ENCODE data around the gene AMOTL2.

Gene AMOTL2

DNA sequence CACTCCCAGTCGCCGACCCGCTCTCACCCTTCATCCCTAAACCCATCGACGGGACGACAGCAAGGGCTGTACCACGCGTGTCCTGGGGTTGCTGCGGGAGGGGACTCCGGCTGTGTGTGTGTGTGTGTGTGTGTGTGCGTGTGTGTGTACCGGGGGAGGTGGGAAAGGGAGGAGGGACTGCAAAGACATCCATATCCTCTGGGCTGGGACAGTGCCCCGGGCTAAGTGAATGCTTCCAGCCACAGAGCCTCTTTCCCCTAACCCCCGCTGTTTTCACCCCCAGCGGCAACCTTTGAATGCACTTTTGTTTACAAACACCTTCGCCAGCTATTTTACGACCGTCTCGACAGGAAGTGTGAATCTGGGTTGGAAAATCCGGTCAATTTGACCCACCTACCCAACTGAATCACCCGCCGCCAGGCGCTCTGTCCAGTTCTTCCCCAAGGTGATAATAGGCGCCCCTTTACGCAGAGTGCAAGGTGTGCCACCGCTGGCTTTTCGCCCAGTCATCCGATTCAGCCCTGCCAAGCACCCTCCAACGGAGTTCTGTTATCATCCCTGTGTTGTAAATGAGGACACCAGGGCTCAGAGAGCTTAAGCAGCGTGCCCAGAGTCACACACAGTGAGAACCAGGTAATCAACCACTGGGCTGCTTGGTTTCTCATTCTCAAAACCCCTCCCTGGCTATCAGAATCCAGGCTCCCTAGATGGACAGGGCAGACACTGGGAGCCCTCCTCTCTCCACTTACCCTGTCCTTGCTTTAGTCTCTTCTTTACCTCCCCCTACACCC, 739 bp upstream of the AMOTL2 start:
- no peak for DNase-seq (ENCODE audit: extremely low read depth, low read depth)
- TF ChIP-seq, protein P1, sequence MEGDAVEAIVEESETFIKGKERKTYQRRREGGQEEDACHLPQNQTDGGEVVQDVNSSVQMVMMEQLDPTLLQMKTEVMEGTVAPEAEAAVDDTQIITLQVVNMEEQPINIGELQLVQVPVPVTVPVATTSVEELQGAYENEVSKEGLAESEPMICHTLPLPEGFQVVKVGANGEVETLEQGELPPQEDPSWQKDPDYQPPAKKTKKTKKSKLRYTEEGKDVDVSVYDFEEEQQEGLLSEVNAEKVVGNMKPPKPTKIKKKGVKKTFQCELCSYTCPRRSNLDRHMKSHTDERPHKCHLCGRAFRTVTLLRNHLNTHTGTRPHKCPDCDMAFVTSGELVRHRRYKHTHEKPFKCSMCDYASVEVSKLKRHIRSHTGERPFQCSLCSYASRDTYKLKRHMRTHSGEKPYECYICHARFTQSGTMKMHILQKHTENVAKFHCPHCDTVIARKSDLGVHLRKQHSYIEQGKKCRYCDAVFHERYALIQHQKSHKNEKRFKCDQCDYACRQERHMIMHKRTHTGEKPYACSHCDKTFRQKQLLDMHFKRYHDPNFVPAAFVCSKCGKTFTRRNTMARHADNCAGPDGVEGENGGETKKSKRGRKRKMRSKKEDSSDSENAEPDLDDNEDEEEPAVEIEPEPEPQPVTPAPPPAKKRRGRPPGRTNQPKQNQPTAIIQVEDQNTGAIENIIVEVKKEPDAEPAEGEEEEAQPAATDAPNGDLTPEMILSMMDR (IDR thresholded peaks at IDR 0.05; ENCODE audit: low read depth, low read length) = no peak

DNA sequence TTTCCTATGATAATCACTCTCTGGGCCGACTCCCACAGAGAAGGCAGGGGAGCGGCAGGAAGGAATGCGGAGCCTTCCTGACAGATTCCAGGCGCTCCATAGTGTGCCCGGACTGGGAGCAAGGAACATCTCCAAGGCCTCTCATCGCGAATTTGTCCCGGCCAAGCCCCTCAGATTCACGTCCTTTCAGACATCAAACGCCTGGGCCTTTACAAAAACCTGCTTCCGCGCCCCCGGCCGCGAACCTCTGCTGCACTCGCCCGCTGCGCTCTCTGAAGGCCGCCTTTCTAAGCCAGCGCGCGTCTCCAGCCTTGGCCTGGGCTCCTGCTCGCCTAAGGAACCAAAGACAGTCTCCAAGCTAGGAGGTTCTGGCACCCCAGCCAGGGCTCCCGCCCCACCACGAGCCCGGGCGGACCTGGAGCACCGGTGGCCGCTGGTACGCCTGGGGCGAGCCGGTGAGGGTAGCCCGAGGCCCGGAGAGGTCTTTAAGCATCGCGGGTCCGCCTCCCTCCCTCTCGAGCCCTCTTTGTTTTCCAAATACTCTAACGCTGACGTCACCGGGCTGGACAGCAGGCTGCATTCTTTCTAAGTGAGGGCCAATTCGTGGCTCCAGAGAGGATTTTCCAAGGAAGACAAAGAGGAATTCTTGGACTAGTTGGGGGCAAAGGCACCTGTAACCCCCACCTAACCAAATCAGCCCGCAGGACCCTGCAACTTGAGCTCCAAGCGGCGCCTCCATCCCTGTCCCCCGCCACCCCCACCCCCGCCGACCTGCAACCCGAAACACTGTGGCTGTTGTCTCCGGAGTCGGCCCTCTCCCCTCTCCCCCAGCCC, 759 bp downstream of the AMOTL2 start:
- TF ChIP-seq, protein P1 (IDR thresholded peaks at IDR 0.05; ENCODE audit: low read depth, low read length) = no peak
- DNase-seq (ENCODE audit: extremely low read depth, low read depth) = peak; percentile 74

DNA sequence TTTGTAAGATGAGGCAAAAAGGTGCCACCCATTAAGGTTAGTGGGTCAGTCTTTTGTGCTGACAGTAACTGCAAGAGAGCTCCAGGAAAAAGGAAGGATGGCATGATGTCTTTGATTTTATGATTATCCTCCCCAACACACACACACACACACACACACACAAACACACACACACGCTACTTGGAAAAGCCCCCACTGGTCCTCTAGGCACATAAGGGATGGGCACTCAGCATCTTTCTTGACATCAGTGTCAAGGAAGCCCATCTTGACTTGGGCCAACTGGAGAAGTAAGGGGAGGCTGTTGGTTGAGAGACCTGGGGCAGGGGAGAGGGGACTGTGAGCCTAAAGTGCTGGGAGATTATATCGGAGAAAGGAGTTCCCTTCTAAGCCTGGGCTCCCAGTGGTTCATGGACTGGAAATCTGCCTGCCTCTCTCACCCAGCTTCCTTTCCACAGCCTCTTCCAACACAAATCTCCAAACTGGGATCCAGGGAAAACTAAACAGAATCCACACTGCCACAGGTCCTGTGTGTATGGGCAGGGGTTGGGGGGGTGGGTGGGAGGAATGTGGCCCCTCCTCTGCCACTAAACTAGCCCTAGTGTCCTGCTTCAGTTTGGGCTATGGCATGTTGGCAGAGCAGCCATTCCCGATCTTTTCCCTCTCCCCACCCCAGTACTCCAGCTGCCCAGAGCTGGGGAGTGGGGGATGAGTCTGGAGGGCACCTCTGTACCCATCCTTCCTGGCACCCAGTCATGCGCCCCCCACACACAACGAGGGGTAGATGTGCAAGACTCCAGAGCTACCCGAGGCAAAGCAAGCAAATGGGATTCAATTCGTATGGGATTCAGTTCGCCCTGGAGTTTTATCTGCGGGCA, 1.6 kb downstream of the AMOTL2 start:
- no peak for DNase-seq (ENCODE audit: extremely low read depth, low read depth)

DNA sequence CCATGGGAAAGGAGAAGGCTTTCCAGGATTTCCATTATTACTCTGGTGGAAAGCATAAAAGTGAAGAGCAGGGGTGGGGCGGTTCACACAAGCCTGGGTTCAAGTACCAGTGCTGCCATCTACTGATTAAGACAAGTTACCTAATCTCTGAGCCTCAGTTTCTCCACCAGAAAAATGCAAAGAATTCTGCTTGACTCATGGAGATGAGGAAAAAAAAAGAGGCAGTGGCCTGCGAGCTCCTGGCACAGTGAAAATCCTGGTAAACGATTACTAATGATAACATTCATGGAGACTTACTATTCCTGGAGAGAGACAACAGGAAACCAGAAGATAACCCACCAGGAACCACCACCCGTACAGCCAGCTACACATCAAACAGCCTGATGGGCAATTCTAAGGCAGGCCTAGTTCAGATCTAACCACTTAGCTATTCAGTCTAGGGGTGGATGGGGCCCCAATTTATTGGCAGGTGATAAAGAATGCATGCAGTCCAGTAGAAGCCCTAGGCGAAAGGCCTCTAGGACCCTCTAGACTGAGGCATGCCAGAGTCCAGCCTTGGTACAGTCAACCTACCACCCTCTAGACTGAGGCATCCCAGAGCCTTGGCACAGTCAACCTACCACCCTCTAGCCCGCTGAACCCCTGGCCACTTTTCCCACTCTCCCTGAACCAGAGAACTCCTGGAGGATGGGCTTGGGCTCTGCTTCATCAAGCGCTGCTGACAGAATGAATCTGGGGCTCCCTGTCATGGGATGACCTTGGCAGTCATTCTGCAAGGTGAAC, 2.5 kb downstream of the AMOTL2 start:
- TF ChIP-seq, protein P1 (IDR thresholded peaks at IDR 0.05; ENCODE audit: low read depth, low read length) = no peak
- DNase-seq (ENCODE audit: extremely low read depth, low read depth) = no peak

More for the DNA sequence above, 1.6 kb downstream of the AMOTL2 start:
- TF ChIP-seq, protein P1 (IDR thresholded peaks at IDR 0.05; ENCODE audit: low read depth, low read length) = no peak

DNA sequence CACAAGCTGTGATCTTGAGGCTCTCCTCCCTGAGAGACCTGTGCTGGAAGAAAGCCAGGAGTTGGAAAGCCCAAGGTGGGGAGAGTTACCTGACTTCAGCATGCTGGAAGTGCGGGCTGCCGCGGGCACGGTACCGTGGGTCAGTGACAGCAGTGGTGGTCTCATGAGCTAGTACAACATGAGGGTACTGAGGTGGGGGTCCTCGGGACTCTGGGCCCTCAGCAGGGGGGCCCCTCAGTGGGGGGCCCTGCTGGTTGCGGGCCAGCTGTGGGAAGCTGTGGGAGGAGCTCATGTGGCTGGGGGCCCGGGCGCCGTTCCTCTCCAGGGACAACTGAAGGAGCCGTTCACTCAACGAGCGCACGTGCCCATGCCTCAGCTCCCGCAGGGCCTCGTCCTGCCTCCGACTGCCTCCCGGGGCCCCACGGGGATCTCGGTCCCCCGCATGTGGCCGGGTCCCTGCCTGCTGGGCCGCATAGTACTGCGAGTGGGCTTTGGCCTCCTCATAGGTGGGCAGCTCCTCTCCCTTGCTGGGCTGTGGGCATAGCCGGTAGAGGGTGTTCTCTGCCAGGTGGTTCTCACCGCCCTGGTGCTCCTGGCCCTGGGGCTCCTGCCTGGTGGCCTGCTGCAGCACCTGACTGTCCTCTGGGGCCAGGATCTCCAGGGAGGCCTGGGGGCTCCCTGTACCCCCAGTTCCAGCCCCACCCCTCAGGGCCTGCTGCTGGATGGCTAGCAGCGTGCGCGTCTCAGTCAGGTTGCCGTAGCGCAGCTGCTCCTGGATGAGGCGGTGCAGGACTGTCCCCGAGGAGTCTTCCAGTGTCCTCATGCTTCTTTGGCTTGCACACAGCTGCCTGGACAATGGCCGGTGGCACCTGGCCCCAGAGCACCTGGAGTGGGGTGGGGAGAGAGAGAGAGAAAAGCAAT, 3.4 kb downstream of the AMOTL2 start:
- TF ChIP-seq, protein P1 (IDR thresholded peaks at IDR 0.05; ENCODE audit: low read depth, low read length) = no peak
- DNase-seq (ENCODE audit: extremely low read depth, low read depth) = no peak
